GM23338 (cell line): ENCODE measurements around the gene GATAD2B. TPM values are rescaled to one million over a fixed set of nuclear protein-coding genes. Genes with fewer than 3 reads are reported as not detected.

Experiments used
- ATAC-seq: fragments of 200-7000 bp; cut with Tn5 transposase; 3 replicates; pipeline ENCODE4 v1.9.1; 2020
- DNase-seq: peaks from one replicate; pipeline ENCODE4 v3.0.0-alpha.2; 2015; ENCODE audit warnings: low spot score
- H2AFZ ChIP-seq: fragments of 200-600 bp; sonication (generic); 2 replicates; pipeline ENCODE4 v1.8.0; 2016; ENCODE audit warnings: antibody characterized with exemption, mild to moderate bottlenecking, moderate library complexity
- H3F3A ChIP-seq: fragments of 200-600 bp; sonication (generic); replicated peaks from 2 replicates; pipeline ENCODE4 v1.8.0; 2017; ENCODE audit warnings: antibody characterized with exemption, mixed run types, low read depth
- H3K27ac ChIP-seq: fragments of 200-600 bp; sonication (generic); 2 replicates; pipeline ENCODE4 v1.6.1; 2016; ENCODE audit warnings: low read depth
- H3K27me3 ChIP-seq: fragments of 200-600 bp; sonication (generic); 2 replicates; pipeline ENCODE4 v1.8.0; 2016; ENCODE audit warnings: mild to moderate bottlenecking, mixed run types, moderate library complexity; ENCODE audit not compliant: insufficient read depth
- H3K36me3 ChIP-seq: fragments of 200-600 bp; sonication (generic); 2 replicates; pipeline ENCODE4 v1.8.0; 2016; ENCODE audit warnings: mild to moderate bottlenecking; ENCODE audit not compliant: insufficient read depth
- H3K4me1 ChIP-seq: fragments of 200-600 bp; sonication (generic); 2 replicates; pipeline ENCODE4 v1.8.0; 2016; ENCODE audit warnings: mild to moderate bottlenecking, moderate library complexity; ENCODE audit not compliant: insufficient read depth
- H3K4me2 ChIP-seq: fragments of 200-600 bp; sonication (generic); 2 replicates; pipeline ENCODE4 v1.7.1; 2017; ENCODE audit warnings: mixed run types
- H3K4me3 ChIP-seq: fragments of 200-600 bp; sonication (generic); 2 replicates; pipeline ENCODE4 v1.6.1; 2016; ENCODE audit warnings: mixed run types
- H3K79me2 ChIP-seq: fragments of 200-600 bp; sonication (generic); replicated peaks from 2 replicates; pipeline ENCODE4 v1.8.0; 2017; ENCODE audit warnings: mild to moderate bottlenecking; ENCODE audit not compliant: insufficient read depth
- H3K9me2 ChIP-seq: fragments of 200-600 bp; sonication (generic); 2 replicates; pipeline ENCODE4 v1.8.0; 2017; ENCODE audit not compliant: insufficient read depth
- H4K20me1 ChIP-seq: fragments of 200-600 bp; sonication (generic); replicated peaks from 2 replicates; pipeline ENCODE4 v1.8.0; 2017; ENCODE audit warnings: mild to moderate bottlenecking; ENCODE audit not compliant: insufficient read depth
- H3K27ac Mint-ChIP-seq: 2 replicates; pipeline ENCODE4 v1.8.0; 2020; ENCODE audit warnings: inconsistent platforms, mild to moderate bottlenecking, moderate library complexity, mixed read lengths
- H3K27me3 Mint-ChIP-seq: 3 replicates; pipeline ENCODE4 v1.8.0; 2022; ENCODE audit warnings: low read depth, mild to moderate bottlenecking, moderate library complexity, mixed read lengths, inconsistent platforms; ENCODE audit not compliant: insufficient read depth, poor library complexity
- H3K36me3 Mint-ChIP-seq: 3 replicates; pipeline ENCODE4 v1.8.0; 2021; ENCODE audit warnings: low read depth, mild to moderate bottlenecking, inconsistent platforms, moderate library complexity, mixed read lengths
- H3K4me1 Mint-ChIP-seq: 3 replicates; pipeline ENCODE4 v1.8.0; 2020; ENCODE audit warnings: mild to moderate bottlenecking, inconsistent platforms, mixed read lengths
- H3K4me3 Mint-ChIP-seq: 3 replicates; pipeline ENCODE4 v1.8.0; 2021; ENCODE audit warnings: moderate library complexity, mild to moderate bottlenecking, inconsistent platforms, mixed read lengths
- H3K9me3 Mint-ChIP-seq: 3 replicates; pipeline ENCODE4 v1.8.0; 2020; ENCODE audit warnings: moderate library complexity, mild to moderate bottlenecking, inconsistent platforms, mixed read lengths
- EZH2 ChIP-seq: fragments of 200-600 bp; sonication (generic); IDR thresholded peaks from one replicate; pipeline ENCODE4 v1.8.0; 2017; ENCODE audit warnings: antibody characterized with exemption, mild to moderate bottlenecking, low read depth; ENCODE audit not compliant: unreplicated experiment
- EZH2phosphoT487 ChIP-seq: fragments of 200-600 bp; sonication (generic); IDR thresholded peaks from one replicate; pipeline ENCODE4 v1.8.1; 2018; ENCODE audit warnings: antibody characterized with exemption; ENCODE audit not compliant: unreplicated experiment
- JUNB ChIP-seq: IDR thresholded peaks from one replicate; pipeline ENCODE4 v1.6.1; 2016; ENCODE audit warnings: antibody characterized with exemption; ENCODE audit not compliant: unreplicated experiment
- POLR2AphosphoS5 ChIP-seq: IDR thresholded peaks from 2 replicates; pipeline ENCODE4 v1.6.1; 2016; ENCODE audit warnings: antibody characterized with exemption, low read depth
- STAT1 ChIP-seq: IDR thresholded peaks from one replicate; pipeline ENCODE4 v1.6.1; 2016; ENCODE audit warnings: antibody characterized with exemption; ENCODE audit not compliant: unreplicated experiment
- ZNF114 ChIP-seq: fragments of 250-450 bp; sonication (Bioruptor Pico); IDR thresholded peaks from 2 replicates; pipeline ENCODE4 v1.5.0; 2020; ENCODE audit warnings: mild to moderate bottlenecking, moderate library complexity
- ZNF331 ChIP-seq: fragments of 250-450 bp; sonication (Bioruptor Pico); IDR thresholded peaks from 2 replicates; pipeline ENCODE4 v1.5.0; 2020; ENCODE audit warnings: low read depth, mild to moderate bottlenecking, moderate library complexity
- ZNF462 ChIP-seq: fragments of 250-450 bp; sonication (Bioruptor Pico); IDR thresholded peaks from 2 replicates; pipeline ENCODE4 v1.5.0; 2020; ENCODE audit warnings: mild to moderate bottlenecking, moderate library complexity
- polyA plus RNA-seq: library from polyadenylated mRNA; unstranded; fragments of >200 nt; fragmentation: Nextera tagmentation; extraction: Ambion mirVana; gene quantifications from 2 replicates; pipeline ENCODE4 v1.2.1, GENCODE V29; 2016
- total RNA-seq: library from RNA; depleted of rRNA; stranded (reverse); fragments of >200 nt; shearing (Covaris generic); gene quantifications from 2 replicates; pipeline ENCODE4 v1.2.3, GENCODE V29; 2014
- TF ChIP-seq, protein P1 (sequence below): IDR thresholded peaks from 2 replicates; pipeline ENCODE4 v1.6.1; 2016; ENCODE audit warnings: antibody characterized with exemption

GATAD2B gene
- total and polyA plus RNA-seq, 2 experiments from 2014 or later: 5.2 to 17.8 TPM

DNA sequence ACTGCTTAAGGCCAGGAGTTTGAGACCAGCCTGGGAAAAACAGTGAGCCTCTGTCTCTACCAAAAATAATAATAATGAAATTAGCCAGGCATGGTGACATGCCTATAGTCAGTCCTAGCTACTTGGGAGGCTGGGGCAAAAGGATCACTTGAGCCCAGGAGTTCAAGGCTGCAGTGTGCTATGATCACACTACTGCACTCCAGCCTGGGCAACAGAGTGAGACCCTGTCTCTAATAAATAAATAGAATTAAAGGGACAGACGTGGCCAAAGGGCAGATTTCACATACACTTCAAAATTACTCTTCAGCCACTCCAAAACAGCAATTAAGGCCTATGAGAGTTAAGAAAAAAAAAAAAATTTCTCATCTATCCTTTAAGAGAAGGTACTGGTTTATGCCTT, 45.7 kb downstream of the GATAD2B start (continued):
- no peak for TF ChIP-seq EZH2phosphoT487
- no peak for TF ChIP-seq EZH2
- TF ChIP-seq STAT1: no peak

GRCh38 chr1:153872934-153873333, 49.8 kb downstream of the GATAD2B start:
- Histone ChIP-seq H4K20me1 (peaks cover 55% of the 10 kb centered on the region), H3K9me2 (no peaks in the 10 kb centered on the region), H3K4me1 (peaks cover 20% of the 10 kb centered on the region), H3F3A (peaks cover 4% of the 10 kb centered on the region; the same call in 1 of the 2 replicates), H3K4me3 (peak overlapping the region; percentile 27; the same call in 1 of the 2 replicates), H3K36me3 (no peaks in the 10 kb centered on the region), H3K4me2 (peak overlapping the region; percentile 33), H3K79me2 (peaks cover 100% of the 10 kb centered on the region), H3K27ac (peak overlapping the region; percentile 36; the same call in 1 of the 2 replicates), H2AFZ (no peak overlapping the region), H3K27me3 (no peaks in the 10 kb centered on the region)
- no peak overlapping the region; the same call in 1 of the 2 replicates for H3K27ac Mint-ChIP-seq
- peaks cover 25% of the 10 kb centered on the region; the same call in 2 of the 3 replicates for H3K36me3 Mint-ChIP-seq
- H3K4me1 Mint-ChIP-seq: peaks cover 16% of the 10 kb centered on the region
- H3K9me3 Mint-ChIP-seq: peaks cover 5% of the 10 kb centered on the region; the same call in 2 of the 3 replicates
- TF ChIP-seq ZNF114 (CRISPR knock-in tag): no peak
- TF ChIP-seq EZH2phosphoT487: no peak
- TF ChIP-seq STAT1: no peak
- TF ChIP-seq, protein P1, sequence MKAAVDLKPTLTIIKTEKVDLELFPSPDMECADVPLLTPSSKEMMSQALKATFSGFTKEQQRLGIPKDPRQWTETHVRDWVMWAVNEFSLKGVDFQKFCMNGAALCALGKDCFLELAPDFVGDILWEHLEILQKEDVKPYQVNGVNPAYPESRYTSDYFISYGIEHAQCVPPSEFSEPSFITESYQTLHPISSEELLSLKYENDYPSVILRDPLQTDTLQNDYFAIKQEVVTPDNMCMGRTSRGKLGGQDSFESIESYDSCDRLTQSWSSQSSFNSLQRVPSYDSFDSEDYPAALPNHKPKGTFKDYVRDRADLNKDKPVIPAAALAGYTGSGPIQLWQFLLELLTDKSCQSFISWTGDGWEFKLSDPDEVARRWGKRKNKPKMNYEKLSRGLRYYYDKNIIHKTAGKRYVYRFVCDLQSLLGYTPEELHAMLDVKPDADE: no peak
- TF ChIP-seq ZNF331 (CRISPR knock-in tag): no peak
- no peak for TF ChIP-seq POLR2AphosphoS5
- no peak for TF ChIP-seq JUNB
- DNase-seq: no peak
- ATAC-seq: no peak
- H3K4me3 Mint-ChIP-seq: no peak overlapping the region
- H3K27me3 Mint-ChIP-seq: peaks cover 2% of the 10 kb centered on the region

GRCh38 chr1:153872331-153872730, 50.4 kb downstream of the GATAD2B start:
- H3K4me1 Mint-ChIP-seq: peaks cover 16% of the 10 kb centered on the region
- no peak overlapping the region for H3K4me2 ChIP-seq
- H3K27ac ChIP-seq: no peak overlapping the region
- H3K9me2 ChIP-seq: no peaks in the 10 kb centered on the region
- no peaks in the 10 kb centered on the region for H3K36me3 ChIP-seq
- H3K36me3 Mint-ChIP-seq: peaks cover 25% of the 10 kb centered on the region; the same call in 2 of the 3 replicates
- TF ChIP-seq ZNF462: no peak
- TF ChIP-seq JUNB: no peak
- TF ChIP-seq EZH2: no peak
- no peak overlapping the region for H3K4me3 Mint-ChIP-seq
- peaks cover 4% of the 10 kb centered on the region; the same call in 1 of the 2 replicates for H3F3A ChIP-seq
- no peak overlapping the region for H2AFZ ChIP-seq
- no peak for DNase-seq
- peaks cover 20% of the 10 kb centered on the region for H3K4me1 ChIP-seq
- no peaks in the 10 kb centered on the region for H3K27me3 ChIP-seq
- H4K20me1 ChIP-seq: peaks cover 52% of the 10 kb centered on the region
- peaks cover 2% of the 10 kb centered on the region for H3K27me3 Mint-ChIP-seq
- no peak overlapping the region; the same call in 1 of the 2 replicates for H3K27ac Mint-ChIP-seq
- H3K79me2 ChIP-seq: peaks cover 100% of the 10 kb centered on the region
- peaks cover 5% of the 10 kb centered on the region; the same call in 2 of the 3 replicates for H3K9me3 Mint-ChIP-seq
- no peak overlapping the region for H3K4me3 ChIP-seq
- ATAC-seq: no peak
